GM12878 (cell line): ENCODE results near the gene MAP7D2.

Experiments used
- CHD4 ChIP-seq: fragments of 200-600 bp; sonication (generic); IDR thresholded peaks from 2 replicates; pipeline ENCODE4 v1.6.1; 2016; ENCODE audit warnings: mild to moderate bottlenecking
- EZH2 ChIP-seq: IDR thresholded peaks from 2 replicates; pipeline ENCODE4 v1.6.1; 2012; ENCODE audit warnings: low read depth, mild to moderate bottlenecking, control low read depth, inconsistent platforms, low read length, borderline replicate concordance; ENCODE audit not compliant: control insufficient read depth
- IKZF2 ChIP-seq, 2 experiments: fragments of 450-650 bp; IDR thresholded peaks; 2 replicates each; pipeline ENCODE4 v1.6.1; 2017; ENCODE audit warnings: mild to moderate bottlenecking in 2 of 2, moderate library complexity in 2 of 2
- NFYB ChIP-seq: IDR thresholded peaks from 2 replicates; pipeline ENCODE4 v1.6.1; 2011; ENCODE audit warnings: low read depth, mild to moderate bottlenecking, low read length, improper control_type of control experiment, moderate library complexity; ENCODE audit not compliant: insufficient read depth

DNA sequence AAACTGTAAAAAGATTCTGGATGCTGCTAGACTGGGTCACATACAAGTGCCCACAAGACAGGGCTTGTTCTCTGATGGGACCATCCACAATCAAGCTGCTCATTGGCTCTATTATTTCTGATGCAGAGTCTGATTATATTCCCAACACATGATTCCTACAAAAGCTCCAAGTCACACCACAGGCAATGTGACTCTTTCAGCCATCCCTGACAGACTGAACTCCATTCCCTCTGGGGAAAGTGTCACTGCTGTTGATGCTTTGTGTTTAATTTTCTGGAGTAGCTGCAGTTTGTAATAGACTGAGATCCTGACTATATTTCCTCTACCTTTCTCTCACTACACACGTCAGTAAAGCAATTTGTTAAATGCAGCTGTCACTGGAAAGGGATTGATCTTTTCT lies 70.5 kb downstream of the MAP7D2 start:
- no peak for TF ChIP-seq CHD4
- TF ChIP-seq EZH2: no peak
- TF ChIP-seq NFYB: no peak
- no peak for TF ChIP-seq IKZF2 (IDR thresholded peaks at IDR 0.05)
